SK-N-SH treated with all-trans-retinoic acid at 6 μM for 48 hours (cell line): ENCODE measurements around the gene CD300A.
"Not testable (repeated sequence)": the region's sequence is repeated elsewhere in the genome, so short reads cannot be mapped to it uniquely, and the experiment has no call there.

Experiments
- ATAC-seq: fragments of 200-7000 bp; cut with Tn5 transposase; 3 replicates; pipeline ENCODE4 v1.9.1; 2020; ENCODE audit warnings: mild to moderate bottlenecking, moderate library complexity
- ARNTL ChIP-seq: fragments of 450-650 bp; formaldehyde crosslinking; IDR thresholded peaks from 2 replicates; pipeline ENCODE4 v1.5.0; 2020; ENCODE audit warnings: low read depth, mild to moderate bottlenecking, moderate library complexity, borderline replicate concordance
- BACH2 ChIP-seq: fragments of 250-450 bp; sonication (Bioruptor Pico); IDR thresholded peaks from 2 replicates; pipeline ENCODE4 v1.9.0; 2021; ENCODE audit warnings: mild to moderate bottlenecking, borderline replicate concordance
- CSDC2 ChIP-seq: fragments of 250-450 bp; sonication (Bioruptor Pico); IDR thresholded peaks from 2 replicates; pipeline ENCODE4 v1.5.0; 2020; ENCODE audit warnings: mild to moderate bottlenecking, moderate library complexity
- ESRRG ChIP-seq: fragments of 250-450 bp; sonication (Bioruptor Pico); IDR thresholded peaks from 2 replicates; pipeline ENCODE4 v1.6.1; 2021; ENCODE audit warnings: mild to moderate bottlenecking
- ISL1 ChIP-seq: fragments of 250-450 bp; sonication (Bioruptor Pico); IDR thresholded peaks from 2 replicates; pipeline ENCODE4 v2.1.2; 2022; ENCODE audit warnings: mild to moderate bottlenecking, moderate library complexity
- OSR1 ChIP-seq: fragments of 250-450 bp; sonication (Bioruptor Pico); IDR thresholded peaks from 2 replicates; pipeline ENCODE4 v1.8.0; 2022; ENCODE audit warnings: moderate library complexity, mild to moderate bottlenecking, inconsistent platforms
- PPARA ChIP-seq: fragments of 250-450 bp; sonication (Bioruptor Pico); IDR thresholded peaks from 2 replicates; pipeline ENCODE4 v1.5.0; 2020; ENCODE audit warnings: mild to moderate bottlenecking, borderline replicate concordance
- RARB ChIP-seq: fragments of 250-450 bp; sonication (Bioruptor Pico); IDR thresholded peaks from 2 replicates; pipeline ENCODE4 v1.8.0; 2021; ENCODE audit warnings: mild to moderate bottlenecking, moderate library complexity
- SNAI2 ChIP-seq: fragments of 250-450 bp; sonication (Bioruptor Pico); IDR thresholded peaks from 2 replicates; pipeline ENCODE4 v1.5.0; 2020; ENCODE audit warnings: mild to moderate bottlenecking, moderate library complexity
- TCF4 ChIP-seq: fragments of 250-450 bp; sonication (Bioruptor Pico); IDR thresholded peaks from 2 replicates; pipeline ENCODE4 v1.8.0; 2021; ENCODE audit warnings: mild to moderate bottlenecking, moderate library complexity, borderline replicate concordance
- TOX ChIP-seq: fragments of 250-450 bp; sonication (Bioruptor Pico); IDR thresholded peaks from 2 replicates; pipeline ENCODE4 v1.8.0; 2021; ENCODE audit warnings: mild to moderate bottlenecking, moderate library complexity, borderline replicate concordance
- ZC3H10 ChIP-seq: fragments of 250-450 bp; sonication (Bioruptor Pico); IDR thresholded peaks from 2 replicates; pipeline ENCODE4 v1.5.1; 2021; ENCODE audit warnings: mild to moderate bottlenecking, moderate library complexity
- ZFP30 ChIP-seq: fragments of 450-650 bp; formaldehyde crosslinking; IDR thresholded peaks from 2 replicates; pipeline ENCODE4 v1.5.0; 2022; ENCODE audit warnings: mild to moderate bottlenecking, moderate library complexity
- ZNF565 ChIP-seq: fragments of 450-650 bp; formaldehyde crosslinking; conservative IDR thresholded peaks from 2 replicates; pipeline ENCODE4 v1.5.0; 2020; ENCODE audit warnings: low read depth, mild to moderate bottlenecking, moderate library complexity
- ZNF70 ChIP-seq: fragments of 450-650 bp; formaldehyde crosslinking; IDR thresholded peaks from 2 replicates; pipeline ENCODE4 v1.5.0; 2020; ENCODE audit warnings: mild to moderate bottlenecking, moderate library complexity
- ZNF8 ChIP-seq: fragments of 450-650 bp; formaldehyde crosslinking; IDR thresholded peaks from 2 replicates; pipeline ENCODE4 v1.5.0; 2020; ENCODE audit warnings: mild to moderate bottlenecking, moderate library complexity
- TF ChIP-seq, protein P1 (sequence below): fragments of 250-450 bp; sonication (Bioruptor Pico); IDR thresholded peaks from 2 replicates; pipeline ENCODE4 v1.8.0; 2021; ENCODE audit warnings: low read depth, mild to moderate bottlenecking, moderate library complexity, borderline replicate concordance
- TF ChIP-seq, protein P2 (sequence below): fragments of 250-450 bp; sonication (Bioruptor Pico); IDR thresholded peaks from 2 replicates; pipeline ENCODE4 v1.5.0; 2020; ENCODE audit warnings: mild to moderate bottlenecking, moderate library complexity
- TF ChIP-seq, protein P3 (sequence below): fragments of 250-450 bp; sonication (Bioruptor Pico); IDR thresholded peaks from 2 replicates; pipeline ENCODE4 v1.5.1; 2020; ENCODE audit warnings: low read depth, mild to moderate bottlenecking, moderate library complexity
- TF ChIP-seq, protein P4 (sequence below): fragments of 250-450 bp; sonication (Bioruptor Pico); IDR thresholded peaks from 2 replicates; pipeline ENCODE4 v1.5.1; 2021; ENCODE audit warnings: mild to moderate bottlenecking, moderate library complexity

Gene CD300A

GRCh38 chr17:74502861-74503260 is 36.4 kb downstream of the CD300A start (continued):
- TF ChIP-seq ISL1 (no peak), ESRRG (CRISPR knock-in tag) (no peak)

DNA sequence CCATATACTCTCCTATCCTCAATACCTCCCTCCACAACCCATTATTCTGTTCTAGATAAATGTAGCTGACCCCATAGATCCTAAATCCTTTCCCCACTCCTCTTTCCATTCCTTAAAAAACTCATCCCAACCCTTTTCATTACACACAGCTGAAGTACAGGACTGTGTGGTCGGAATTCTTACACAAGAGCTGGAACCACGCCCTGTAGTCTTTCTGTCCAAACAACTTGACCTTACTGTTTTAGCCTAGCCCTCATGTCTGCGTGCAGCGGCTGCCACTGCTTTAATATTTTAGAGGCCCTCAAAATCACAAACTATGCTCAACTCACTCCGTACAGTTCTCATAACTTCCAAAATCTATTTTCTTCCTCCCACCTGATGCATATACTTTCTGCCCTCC is 37.5 kb downstream of the CD300A start:
- not testable (repeated sequence) for ATAC-seq

GRCh38 chr17:74508156-74508555 is 41.7 kb downstream of the CD300A start:
- no peak for TF ChIP-seq ZNF70
- TF ChIP-seq ZC3H10 (CRISPR knock-in tag), result no peak
- no peak for TF ChIP-seq SNAI2
- no peak for TF ChIP-seq CSDC2
- TF ChIP-seq, protein P1, sequence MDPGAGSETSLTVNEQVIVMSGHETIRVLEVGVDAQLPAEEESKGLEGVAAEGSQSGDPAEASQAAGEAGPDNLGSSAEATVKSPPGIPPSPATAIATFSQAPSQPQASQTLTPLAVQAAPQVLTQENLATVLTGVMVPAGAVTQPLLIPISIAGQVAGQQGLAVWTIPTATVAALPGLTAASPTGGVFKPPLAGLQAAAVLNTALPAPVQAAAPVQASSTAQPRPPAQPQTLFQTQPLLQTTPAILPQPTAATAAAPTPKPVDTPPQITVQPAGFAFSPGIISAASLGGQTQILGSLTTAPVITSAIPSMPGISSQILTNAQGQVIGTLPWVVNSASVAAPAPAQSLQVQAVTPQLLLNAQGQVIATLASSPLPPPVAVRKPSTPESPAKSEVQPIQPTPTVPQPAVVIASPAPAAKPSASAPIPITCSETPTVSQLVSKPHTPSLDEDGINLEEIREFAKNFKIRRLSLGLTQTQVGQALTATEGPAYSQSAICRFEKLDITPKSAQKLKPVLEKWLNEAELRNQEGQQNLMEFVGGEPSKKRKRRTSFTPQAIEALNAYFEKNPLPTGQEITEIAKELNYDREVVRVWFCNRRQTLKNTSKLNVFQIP, result no peak
- TF ChIP-seq, protein P2, sequence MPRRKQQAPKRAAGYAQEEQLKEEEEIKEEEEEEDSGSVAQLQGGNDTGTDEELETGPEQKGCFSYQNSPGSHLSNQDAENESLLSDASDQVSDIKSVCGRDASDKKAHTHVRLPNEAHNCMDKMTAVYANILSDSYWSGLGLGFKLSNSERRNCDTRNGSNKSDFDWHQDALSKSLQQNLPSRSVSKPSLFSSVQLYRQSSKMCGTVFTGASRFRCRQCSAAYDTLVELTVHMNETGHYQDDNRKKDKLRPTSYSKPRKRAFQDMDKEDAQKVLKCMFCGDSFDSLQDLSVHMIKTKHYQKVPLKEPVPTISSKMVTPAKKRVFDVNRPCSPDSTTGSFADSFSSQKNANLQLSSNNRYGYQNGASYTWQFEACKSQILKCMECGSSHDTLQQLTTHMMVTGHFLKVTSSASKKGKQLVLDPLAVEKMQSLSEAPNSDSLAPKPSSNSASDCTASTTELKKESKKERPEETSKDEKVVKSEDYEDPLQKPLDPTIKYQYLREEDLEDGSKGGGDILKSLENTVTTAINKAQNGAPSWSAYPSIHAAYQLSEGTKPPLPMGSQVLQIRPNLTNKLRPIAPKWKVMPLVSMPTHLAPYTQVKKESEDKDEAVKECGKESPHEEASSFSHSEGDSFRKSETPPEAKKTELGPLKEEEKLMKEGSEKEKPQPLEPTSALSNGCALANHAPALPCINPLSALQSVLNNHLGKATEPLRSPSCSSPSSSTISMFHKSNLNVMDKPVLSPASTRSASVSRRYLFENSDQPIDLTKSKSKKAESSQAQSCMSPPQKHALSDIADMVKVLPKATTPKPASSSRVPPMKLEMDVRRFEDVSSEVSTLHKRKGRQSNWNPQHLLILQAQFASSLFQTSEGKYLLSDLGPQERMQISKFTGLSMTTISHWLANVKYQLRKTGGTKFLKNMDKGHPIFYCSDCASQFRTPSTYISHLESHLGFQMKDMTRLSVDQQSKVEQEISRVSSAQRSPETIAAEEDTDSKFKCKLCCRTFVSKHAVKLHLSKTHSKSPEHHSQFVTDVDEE (CRISPR knock-in tag), result no peak
- no peak for TF ChIP-seq BACH2 (CRISPR knock-in tag)
- TF ChIP-seq ZFP30 (CRISPR knock-in tag), result no peak
- no peak for TF ChIP-seq ZNF565 (CRISPR knock-in tag)
- no peak for TF ChIP-seq ARNTL (CRISPR knock-in tag)
- no peak for TF ChIP-seq RARB
- TF ChIP-seq, protein P3, sequence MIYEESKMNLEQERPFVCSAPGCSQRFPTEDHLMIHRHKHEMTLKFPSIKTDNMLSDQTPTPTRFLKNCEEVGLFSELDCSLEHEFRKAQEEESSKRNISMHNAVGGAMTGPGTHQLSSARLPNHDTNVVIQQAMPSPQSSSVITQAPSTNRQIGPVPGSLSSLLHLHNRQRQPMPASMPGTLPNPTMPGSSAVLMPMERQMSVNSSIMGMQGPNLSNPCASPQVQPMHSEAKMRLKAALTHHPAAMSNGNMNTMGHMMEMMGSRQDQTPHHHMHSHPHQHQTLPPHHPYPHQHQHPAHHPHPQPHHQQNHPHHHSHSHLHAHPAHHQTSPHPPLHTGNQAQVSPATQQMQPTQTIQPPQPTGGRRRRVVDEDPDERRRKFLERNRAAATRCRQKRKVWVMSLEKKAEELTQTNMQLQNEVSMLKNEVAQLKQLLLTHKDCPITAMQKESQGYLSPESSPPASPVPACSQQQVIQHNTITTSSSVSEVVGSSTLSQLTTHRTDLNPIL, result no peak
- TF ChIP-seq TCF4 (CRISPR knock-in tag), result no peak
- no peak for TF ChIP-seq ZNF8
- no peak for TF ChIP-seq TOX (CRISPR knock-in tag)
- TF ChIP-seq OSR1, result no peak
- TF ChIP-seq, protein P4, sequence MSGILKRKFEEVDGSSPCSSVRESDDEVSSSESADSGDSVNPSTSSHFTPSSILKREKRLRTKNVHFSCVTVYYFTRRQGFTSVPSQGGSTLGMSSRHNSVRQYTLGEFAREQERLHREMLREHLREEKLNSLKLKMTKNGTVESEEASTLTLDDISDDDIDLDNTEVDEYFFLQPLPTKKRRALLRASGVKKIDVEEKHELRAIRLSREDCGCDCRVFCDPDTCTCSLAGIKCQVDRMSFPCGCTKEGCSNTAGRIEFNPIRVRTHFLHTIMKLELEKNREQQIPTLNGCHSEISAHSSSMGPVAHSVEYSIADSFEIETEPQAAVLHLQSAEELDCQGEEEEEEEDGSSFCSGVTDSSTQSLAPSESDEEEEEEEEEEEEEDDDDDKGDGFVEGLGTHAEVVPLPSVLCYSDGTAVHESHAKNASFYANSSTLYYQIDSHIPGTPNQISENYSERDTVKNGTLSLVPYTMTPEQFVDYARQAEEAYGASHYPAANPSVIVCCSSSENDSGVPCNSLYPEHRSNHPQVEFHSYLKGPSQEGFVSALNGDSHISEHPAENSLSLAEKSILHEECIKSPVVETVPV (CRISPR knock-in tag), result no peak
- no peak for TF ChIP-seq PPARA
- TF ChIP-seq, all 23 proteins: peak for 0
- no peak for ATAC-seq

DNA sequence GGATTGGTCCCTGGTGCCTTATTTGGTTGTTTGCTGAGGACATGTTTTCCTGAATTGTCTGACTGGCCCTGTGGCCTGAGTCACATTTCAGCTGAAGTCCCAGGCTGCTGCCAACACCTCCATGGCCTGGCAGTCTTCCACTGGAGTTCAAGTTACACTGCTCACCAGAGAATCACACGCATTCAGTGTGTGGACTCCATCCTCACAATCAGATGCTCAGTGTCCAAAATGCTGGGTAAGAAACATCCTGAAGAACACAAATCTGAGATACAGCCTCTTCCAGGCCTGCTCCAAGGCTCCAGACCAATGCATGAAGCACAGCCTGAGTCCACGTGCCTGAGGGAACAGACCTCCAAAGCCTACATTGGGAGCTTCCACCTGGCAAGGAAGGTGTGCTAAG is 45.6 kb downstream of the CD300A start:
- TF ChIP-seq ESRRG (CRISPR knock-in tag), result no peak
- no peak for TF ChIP-seq RARB
- TF ChIP-seq SNAI2, result no peak
- TF ChIP-seq ISL1, result no peak
- no peak for ATAC-seq

DNA sequence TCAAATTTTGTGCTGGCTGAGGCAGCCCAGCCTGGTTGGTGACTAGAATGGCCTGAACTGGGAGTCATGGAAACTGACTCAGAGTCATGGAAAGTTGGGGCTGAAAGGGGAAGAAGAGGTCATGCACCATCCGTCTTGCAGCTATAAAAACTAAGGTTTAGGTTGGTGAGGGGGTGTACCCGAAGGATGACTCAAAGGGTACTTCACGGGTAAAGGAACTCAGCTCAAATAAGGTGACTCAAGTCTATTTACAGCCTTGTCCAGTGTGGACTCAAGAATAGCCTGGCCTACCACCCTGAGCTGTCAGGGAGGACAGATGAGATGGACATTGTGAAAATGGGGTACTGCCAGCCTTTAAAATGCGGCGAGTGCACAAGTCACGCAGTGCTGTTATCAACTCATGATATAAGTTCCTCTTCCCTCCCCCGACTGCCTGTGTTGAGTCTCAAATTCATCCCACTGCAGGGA is 46.2 kb downstream of the CD300A start:
- no peak for ATAC-seq
- TF ChIP-seq ZNF70, result no peak
- no peak for TF ChIP-seq TCF4 (CRISPR knock-in tag)
- TF ChIP-seq TOX (CRISPR knock-in tag), result no peak
- no peak for TF ChIP-seq OSR1
- TF ChIP-seq CSDC2, result no peak
